Activated T-cell treated with anti-CD3 and anti-CD28 coated beads, Interleukin-2, amount 50 U/mL, for 24 hours (primary cell): ENCODE measurements around the gene RAD51B.
A peak's percentile ranks its signal among the peaks of the same experiment; 100 is the strongest.

Source experiments
- DNase-seq: peaks from one replicate; pipeline ENCODE4 v3.0.0-alpha.2; 2020
- H3K27ac Mint-ChIP-seq: 2 replicates; pipeline ENCODE4 v1.8.0; 2020; ENCODE audit warnings: mild to moderate bottlenecking, mixed read lengths
- H3K27me3 Mint-ChIP-seq: 2 replicates; pipeline ENCODE4 v1.8.0; 2020; ENCODE audit warnings: mixed read lengths
- H3K36me3 Mint-ChIP-seq: 2 replicates; pipeline ENCODE4 v1.8.0; 2020; ENCODE audit warnings: low read depth, mixed read lengths
- H3K4me1 Mint-ChIP-seq: 2 replicates; pipeline ENCODE4 v1.8.0; 2020; ENCODE audit warnings: low read depth, mixed read lengths
- H3K4me3 Mint-ChIP-seq: 2 replicates; pipeline ENCODE4 v1.8.0; 2020; ENCODE audit warnings: mild to moderate bottlenecking, moderate library complexity, mixed read lengths
- H3K9me3 Mint-ChIP-seq: 2 replicates; pipeline ENCODE4 v1.8.0; 2020; ENCODE audit warnings: mixed read lengths

RAD51B gene

DNA sequence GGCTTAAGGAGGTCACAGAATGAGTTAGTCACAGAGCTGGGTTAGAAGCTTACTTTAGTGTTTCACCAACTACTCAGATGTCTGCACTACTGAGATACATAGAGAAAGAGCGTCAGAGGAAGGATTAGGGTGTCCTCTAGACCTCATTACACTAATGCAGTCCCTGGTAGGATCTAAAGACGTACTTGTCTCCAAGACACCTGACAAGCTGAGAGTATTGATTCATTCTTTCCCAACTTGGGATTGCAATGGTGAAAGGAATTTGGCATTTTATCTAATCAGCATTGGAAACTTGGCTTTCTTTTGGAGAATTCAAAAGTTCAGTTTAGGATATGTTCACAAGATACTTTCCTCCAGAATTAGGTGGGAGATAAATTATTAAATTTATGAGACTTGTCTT is 571.2 kb downstream of the RAD51B start:
- Mint-ChIP-seq H3K36me3 (no peaks in the 10 kb centered on the region), H3K4me3 (no peak overlapping the region), H3K27me3 (no peaks in the 10 kb centered on the region), H3K4me1 (peaks cover 3% of the 10 kb centered on the region), H3K9me3 (no peaks in the 10 kb centered on the region), H3K27ac (no peak overlapping the region)
- DNase-seq, result no peak

DNA sequence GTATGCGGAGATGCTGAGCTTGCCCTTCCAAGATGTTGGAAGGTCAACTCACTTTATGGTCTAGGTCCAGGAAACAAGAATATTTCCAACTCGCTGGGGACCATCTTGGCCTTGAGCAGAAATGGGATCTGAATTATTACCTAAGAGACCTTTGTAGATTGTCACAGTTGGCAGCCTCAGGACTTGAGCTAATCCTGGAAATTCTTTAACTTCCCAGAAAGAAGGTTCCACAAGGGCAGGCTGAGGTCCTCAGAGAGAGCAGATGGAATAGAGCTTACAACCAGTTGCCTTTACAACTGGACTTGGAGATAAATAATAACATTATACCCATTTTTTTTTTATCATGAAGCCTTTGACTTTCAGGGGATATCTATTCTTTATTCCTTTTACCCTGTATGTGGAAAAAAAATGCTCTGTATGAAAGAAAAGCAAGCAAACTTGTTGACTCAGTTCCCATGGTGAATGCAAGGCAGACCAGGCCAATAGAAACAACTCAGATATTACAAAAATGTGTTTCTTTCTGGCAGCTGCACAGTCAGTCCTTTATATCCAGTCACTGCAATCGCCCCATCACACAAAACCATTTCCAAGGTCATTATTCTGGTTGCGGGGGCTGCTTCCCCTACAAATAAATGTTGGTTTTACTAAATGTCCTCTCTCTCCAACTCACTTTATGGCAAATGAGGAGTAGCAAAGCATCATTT is 571.9 kb downstream of the RAD51B start:
- H3K4me1 Mint-ChIP-seq, result peaks cover 6% of the 10 kb centered on the region
- H3K9me3 Mint-ChIP-seq, result no peaks in the 10 kb centered on the region
- no peak for DNase-seq
- H3K27me3 Mint-ChIP-seq, result no peaks in the 10 kb centered on the region
- H3K36me3 Mint-ChIP-seq, result no peaks in the 10 kb centered on the region
- H3K4me3 Mint-ChIP-seq, result no peak overlapping the region
- no peak overlapping the region for H3K27ac Mint-ChIP-seq

DNA sequence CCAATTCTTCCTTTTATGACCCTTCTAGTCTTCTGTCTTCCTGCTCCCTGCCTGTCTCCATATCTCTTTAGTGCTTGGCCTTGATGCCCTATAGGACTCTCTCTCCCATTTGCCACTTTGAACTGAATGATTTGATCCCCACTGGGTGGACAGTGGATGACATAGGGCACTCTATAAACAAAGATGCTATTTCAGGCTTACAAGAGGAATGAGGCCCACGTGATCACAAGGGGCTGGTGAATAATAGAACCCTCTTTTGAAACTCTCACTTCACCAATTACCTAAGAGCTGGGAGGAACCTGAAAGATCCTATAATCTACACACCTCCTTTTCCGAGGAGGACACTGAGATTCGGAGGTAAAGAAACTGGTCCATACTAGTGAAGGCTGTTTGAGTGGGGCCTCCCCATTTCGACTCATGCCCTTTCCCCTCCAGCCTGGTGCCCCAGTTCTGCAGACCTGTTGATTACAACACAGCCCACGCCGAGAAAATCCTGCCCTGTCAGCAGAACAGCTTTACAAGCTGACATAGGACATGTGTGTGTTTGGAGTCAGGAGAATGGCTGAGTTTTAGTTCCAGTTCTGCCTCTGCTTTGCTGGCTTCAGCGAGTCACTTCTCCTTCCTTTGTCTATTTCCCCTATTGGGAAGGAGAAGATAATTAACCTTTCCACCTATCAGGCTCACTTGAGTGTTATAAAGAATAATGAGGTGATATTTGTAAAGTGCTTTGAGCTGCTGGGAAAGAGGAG is 573.0 kb downstream of the RAD51B start:
- no peak for DNase-seq
- Mint-ChIP-seq H3K36me3 (no peaks in the 10 kb centered on the region), H3K4me1 (peaks cover 8% of the 10 kb centered on the region), H3K27me3 (no peaks in the 10 kb centered on the region), H3K27ac (no peak overlapping the region), H3K9me3 (no peaks in the 10 kb centered on the region), H3K4me3 (no peak overlapping the region)

DNA sequence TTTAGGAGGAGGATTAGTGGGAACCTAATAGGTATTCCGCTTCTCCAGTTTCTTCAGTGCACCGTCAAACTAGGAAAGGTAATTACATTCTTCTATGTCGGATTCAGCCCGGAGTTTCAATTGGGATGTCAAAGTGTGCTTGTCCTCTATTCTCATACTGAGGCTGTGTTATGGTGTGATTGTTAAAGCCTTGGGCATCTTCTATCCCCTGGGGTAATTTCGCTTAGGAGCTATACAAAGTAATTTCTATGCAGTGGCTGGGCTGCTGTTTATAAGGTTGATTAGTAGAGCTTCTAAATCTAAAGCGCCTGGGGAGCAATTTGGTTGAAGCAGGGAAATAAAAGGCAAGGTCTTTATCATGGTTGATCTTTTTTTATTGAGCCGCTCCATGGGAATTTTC is 573.7 kb downstream of the RAD51B start:
- H3K27me3 Mint-ChIP-seq, result no peaks in the 10 kb centered on the region
- no peak overlapping the region for H3K27ac Mint-ChIP-seq
- H3K9me3 Mint-ChIP-seq, result no peaks in the 10 kb centered on the region
- H3K4me3 Mint-ChIP-seq, result no peak overlapping the region
- H3K4me1 Mint-ChIP-seq, result peaks cover 8% of the 10 kb centered on the region
- no peaks in the 10 kb centered on the region for H3K36me3 Mint-ChIP-seq
- DNase-seq, result no peak

DNA sequence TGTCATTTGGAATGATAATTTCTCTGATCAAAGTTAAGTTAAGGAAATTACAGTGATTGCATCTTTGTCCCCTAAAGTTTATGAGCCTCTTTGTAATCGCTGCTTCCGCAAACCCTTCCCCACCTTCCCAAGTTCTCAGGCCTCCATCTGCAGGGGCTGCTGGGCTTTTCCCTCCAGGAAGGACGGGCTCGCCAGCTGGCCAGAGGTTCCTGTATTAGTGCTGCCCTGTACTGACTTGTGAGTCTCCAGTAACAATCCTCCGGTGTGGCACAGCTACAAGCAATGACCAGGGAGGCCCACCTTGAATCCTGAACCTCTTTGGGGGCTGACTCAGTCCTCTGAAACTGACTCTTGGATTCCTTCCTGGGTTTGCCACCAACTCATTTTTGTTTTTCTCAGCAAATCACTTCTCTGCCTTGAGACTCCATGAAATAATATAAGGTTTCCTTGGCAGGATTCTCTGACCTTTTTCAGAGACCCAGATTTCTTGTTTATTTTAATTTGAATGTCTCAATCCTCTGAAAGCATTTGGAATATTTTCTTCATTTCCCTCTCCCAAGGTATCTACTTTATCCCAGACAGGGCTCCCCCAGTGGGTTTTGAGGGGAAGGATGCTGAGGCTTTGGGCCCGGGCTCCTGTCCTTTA is 574.7 kb downstream of the RAD51B start:
- Mint-ChIP-seq H3K36me3 (no peaks in the 10 kb centered on the region), H3K9me3 (no peaks in the 10 kb centered on the region), H3K4me1 (peaks cover 8% of the 10 kb centered on the region), H3K4me3 (no peak overlapping the region), H3K27ac (no peak overlapping the region), H3K27me3 (no peaks in the 10 kb centered on the region)
- DNase-seq, result no peak

DNA sequence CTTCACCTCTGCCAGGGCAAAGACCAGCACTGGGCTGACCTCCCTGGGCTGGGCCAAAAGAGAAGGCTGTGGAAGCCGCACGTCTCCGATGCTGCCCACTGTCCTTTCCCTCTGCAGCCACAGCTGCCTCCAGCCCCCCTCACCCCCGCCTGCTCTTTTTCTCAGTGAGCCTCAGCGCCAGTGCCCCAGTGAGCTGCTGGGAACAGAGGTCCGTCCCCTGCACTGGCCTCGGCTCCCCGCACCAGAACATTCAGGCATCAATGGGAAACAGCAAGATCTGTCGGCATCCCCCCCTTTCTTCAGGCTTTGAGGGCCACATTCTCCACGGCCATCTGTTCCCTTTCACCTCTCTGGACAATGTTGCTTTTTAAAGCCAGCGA is 575.2 kb downstream of the RAD51B start:
- no peak for DNase-seq
- Mint-ChIP-seq H3K4me3 (no peak overlapping the region), H3K27ac (no peak overlapping the region), H3K9me3 (no peaks in the 10 kb centered on the region), H3K27me3 (no peaks in the 10 kb centered on the region), H3K4me1 (peaks cover 8% of the 10 kb centered on the region), H3K36me3 (no peaks in the 10 kb centered on the region)

DNA sequence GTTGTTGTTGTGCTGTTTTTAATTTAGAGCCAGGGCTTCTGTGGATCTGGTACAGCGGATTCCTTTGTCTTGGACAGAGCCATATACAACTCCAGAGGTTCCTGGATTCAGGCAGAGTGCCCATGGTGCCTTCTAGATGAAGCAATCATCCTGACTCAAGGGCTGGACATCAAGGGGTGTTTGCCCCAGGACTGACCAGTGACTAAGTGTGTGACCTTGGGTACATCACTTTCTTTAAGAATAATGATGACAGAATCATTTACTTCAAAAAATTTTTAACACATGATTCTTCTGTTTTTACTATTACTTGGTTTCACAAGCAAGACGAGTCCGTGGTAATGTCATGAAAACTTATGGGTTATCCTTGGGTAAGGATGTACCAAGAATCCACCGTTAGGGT is 576.0 kb downstream of the RAD51B start:
- Mint-ChIP-seq H3K27ac (no peak overlapping the region), H3K36me3 (no peaks in the 10 kb centered on the region), H3K4me1 (peaks cover 14% of the 10 kb centered on the region), H3K27me3 (no peaks in the 10 kb centered on the region), H3K9me3 (no peaks in the 10 kb centered on the region), H3K4me3 (no peak overlapping the region)
- DNase-seq, result no peak

DNA sequence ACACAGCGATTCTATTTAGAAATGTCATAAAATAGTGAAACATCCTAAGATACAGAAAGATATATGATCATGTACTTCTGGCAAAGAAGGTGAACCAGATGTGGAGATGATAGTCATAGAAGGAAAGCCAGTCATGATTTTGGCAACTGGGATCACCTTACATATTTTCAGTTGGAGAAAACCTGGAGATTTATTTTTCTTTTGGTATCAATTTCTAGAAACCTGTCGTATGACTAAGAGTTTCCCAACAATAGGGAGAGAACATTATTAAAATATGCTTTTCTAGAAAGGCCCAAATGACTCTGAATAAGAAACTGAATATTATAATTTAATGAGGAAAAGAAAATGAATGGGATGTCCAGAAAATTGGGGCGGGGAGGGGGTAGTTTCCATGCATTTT is 576.9 kb downstream of the RAD51B start:
- Mint-ChIP-seq H3K4me3 (no peak overlapping the region), H3K4me1 (peaks cover 16% of the 10 kb centered on the region), H3K36me3 (no peaks in the 10 kb centered on the region), H3K9me3 (no peaks in the 10 kb centered on the region), H3K27me3 (no peaks in the 10 kb centered on the region), H3K27ac (no peak overlapping the region)
- no peak for DNase-seq

DNA sequence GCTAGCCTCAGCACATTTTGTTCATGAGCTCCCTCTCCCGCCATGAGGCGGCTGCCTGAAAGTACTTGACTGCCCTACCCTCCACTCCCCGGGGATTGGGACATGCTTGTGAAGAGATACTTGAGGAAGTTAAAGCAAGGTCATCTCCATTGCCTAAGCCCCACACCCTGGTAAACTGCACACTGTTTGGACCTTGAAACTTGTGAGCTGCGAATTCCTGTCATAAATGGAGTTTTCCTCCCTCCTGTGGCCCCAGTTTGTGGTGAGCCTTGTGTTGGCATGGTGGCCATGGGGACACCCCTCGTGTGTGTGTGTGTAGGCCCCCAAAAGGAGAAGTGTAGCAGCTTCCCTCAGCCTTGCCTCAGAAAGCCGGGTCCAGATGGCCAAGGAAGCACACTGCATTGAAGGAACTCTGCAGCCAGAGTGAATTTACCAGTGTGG is 577.8 kb downstream of the RAD51B start:
- H3K9me3 Mint-ChIP-seq, result no peaks in the 10 kb centered on the region
- H3K36me3 Mint-ChIP-seq, result no peaks in the 10 kb centered on the region
- no peak for DNase-seq
- H3K4me1 Mint-ChIP-seq, result peaks cover 20% of the 10 kb centered on the region
- H3K27me3 Mint-ChIP-seq, result no peaks in the 10 kb centered on the region
- H3K4me3 Mint-ChIP-seq, result no peak overlapping the region
- no peak overlapping the region for H3K27ac Mint-ChIP-seq

DNA sequence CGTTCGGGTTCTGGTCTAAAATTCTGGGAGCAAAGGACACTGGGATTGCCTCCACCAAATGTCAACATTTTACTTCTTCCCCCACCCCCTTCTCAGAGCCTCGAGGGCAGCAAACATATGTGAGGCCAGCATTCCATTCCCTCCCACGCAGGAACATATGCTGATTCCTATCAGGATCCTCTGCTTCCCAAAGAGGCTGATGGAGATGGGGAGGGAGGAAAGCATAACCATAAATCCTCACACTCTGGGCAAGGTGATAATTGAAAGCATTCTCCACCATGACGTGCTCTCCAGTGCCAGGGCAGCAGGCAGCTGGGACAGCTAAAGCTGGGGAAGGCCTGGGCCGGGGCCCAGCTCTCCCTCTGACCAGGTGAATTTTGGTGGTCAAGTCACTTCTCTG is 578.2 kb downstream of the RAD51B start:
- H3K27ac Mint-ChIP-seq, result no peak overlapping the region
- H3K9me3 Mint-ChIP-seq, result no peaks in the 10 kb centered on the region
- DNase-seq, result no peak
- no peaks in the 10 kb centered on the region for H3K27me3 Mint-ChIP-seq
- H3K4me1 Mint-ChIP-seq, result peaks cover 21% of the 10 kb centered on the region
- H3K4me3 Mint-ChIP-seq, result no peak overlapping the region
- no peaks in the 10 kb centered on the region for H3K36me3 Mint-ChIP-seq

DNA sequence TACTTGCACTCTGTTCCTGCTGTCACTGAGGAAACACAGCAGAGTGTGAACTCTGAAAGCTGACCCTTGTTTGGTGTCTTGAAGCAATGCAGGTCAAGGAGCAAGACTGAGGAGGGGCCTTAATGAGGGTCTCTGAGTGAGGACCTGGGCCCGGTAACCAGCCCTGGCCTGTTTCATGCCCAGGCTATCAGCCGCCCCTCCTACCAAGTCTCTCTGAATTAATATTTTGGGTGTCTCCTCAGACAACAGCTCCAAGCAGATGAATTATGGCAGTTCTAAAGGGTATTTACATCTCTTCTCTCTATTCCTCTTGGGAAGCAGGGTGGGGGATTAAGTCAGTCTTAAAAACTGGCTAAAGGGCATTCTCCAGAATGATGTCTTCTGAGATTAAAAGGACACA is 578.8 kb downstream of the RAD51B start:
- Mint-ChIP-seq H3K4me3 (no peak overlapping the region), H3K36me3 (no peaks in the 10 kb centered on the region), H3K27ac (no peak overlapping the region), H3K27me3 (no peaks in the 10 kb centered on the region), H3K9me3 (no peaks in the 10 kb centered on the region), H3K4me1 (peaks cover 23% of the 10 kb centered on the region)
- DNase-seq, result no peak

DNA sequence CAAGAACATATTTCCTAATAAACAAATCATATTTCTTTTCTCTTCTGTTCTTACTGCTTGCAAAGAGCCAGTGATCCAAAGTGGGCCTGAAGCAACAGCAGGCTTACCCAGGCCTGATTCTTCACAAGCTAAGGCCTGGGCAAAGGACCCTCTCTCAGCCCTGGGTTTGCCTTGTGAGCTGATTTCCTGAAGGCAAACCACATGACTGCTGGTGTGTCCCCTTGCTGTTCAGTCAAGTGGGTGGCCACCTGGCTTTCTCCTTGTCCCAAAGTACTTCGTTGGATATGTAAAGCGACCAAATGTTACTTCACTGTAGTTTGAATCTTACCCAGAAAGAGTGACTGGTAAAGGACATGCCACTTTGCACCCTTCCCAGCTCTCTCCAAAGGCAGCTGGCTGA is 580.4 kb downstream of the RAD51B start:
- Mint-ChIP-seq H3K4me3 (no peak overlapping the region), H3K36me3 (no peaks in the 10 kb centered on the region), H3K27me3 (no peaks in the 10 kb centered on the region), H3K9me3 (no peaks in the 10 kb centered on the region), H3K4me1 (peaks cover 39% of the 10 kb centered on the region), H3K27ac (no peak overlapping the region)
- no peak for DNase-seq

DNA sequence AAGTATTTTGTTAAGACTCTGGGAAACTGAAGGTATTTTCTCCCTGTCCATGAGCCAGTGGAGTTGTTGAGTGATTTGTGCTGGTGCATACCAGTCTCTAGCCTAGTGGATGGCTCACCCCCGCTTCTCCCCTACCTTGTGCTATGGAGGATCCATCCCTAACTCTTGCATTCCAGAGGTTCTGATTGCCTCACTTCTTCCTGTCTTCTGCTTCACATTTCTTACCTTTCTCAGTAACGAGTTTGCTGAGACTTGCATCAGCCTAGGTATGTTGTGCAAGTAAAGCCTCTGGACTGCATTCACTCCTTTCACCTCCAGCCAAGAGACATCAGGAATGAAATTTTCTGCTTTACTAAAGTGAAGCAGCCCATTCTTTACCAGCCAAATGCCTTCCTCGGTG is 581.7 kb downstream of the RAD51B start:
- Mint-ChIP-seq H3K27ac (no peak overlapping the region), H3K4me1 (peaks cover 41% of the 10 kb centered on the region), H3K27me3 (no peaks in the 10 kb centered on the region), H3K9me3 (no peaks in the 10 kb centered on the region), H3K4me3 (no peak overlapping the region), H3K36me3 (no peaks in the 10 kb centered on the region)
- DNase-seq, result no peak

DNA sequence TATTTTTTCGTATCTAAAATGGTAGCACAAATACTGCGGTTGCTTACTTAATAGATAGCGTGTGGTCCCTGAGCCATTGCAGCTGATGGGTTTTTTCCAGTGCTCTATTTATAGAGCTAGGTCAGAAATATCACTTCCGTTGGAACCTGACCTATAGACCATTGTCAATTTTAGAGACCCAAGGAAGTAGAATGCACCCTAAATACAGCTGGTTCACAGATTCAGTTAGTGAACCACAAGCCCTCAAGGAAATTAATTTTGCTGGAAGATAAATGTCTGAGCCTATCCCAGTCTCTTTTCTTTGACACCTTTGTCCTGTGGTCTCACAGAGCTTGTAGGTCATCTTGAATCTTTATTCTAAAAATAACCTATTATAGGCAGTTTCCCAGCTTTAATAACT is 582.3 kb downstream of the RAD51B start:
- Mint-ChIP-seq H3K4me1 (peaks cover 40% of the 10 kb centered on the region), H3K27ac (peak overlapping the region; percentile 1), H3K27me3 (no peaks in the 10 kb centered on the region), H3K4me3 (no peak overlapping the region), H3K36me3 (no peaks in the 10 kb centered on the region), H3K9me3 (no peaks in the 10 kb centered on the region)
- DNase-seq, result no peak

DNA sequence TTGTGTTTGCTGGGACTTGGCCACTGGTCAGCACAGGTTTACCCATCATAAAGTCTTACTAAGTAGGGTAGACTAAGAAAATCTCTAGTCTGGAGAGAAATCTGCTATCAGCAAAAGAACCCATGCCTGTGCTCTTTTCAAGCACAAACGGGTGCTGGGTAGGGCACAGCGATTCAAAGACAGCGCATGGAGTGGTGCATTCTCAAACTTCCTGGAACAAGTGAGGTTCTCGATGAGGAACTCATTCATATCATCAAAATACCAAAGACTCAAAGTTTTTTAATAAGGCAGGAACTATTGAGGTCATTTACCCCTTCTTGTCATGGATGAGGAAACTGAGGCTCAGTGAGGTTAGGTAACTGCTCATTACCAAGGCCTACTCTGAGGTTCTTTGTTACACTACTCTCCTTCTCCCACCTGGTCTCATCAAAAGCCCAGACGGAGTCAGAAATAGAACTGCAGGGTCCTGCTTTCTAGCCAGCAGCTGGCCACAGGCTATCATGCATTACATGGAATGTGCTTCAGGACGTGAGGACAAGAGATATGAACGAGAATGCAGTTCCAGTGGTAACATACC is 583.0 kb downstream of the RAD51B start:
- no peak overlapping the region for H3K4me3 Mint-ChIP-seq
- H3K4me1 Mint-ChIP-seq, result peaks cover 41% of the 10 kb centered on the region
- H3K27me3 Mint-ChIP-seq, result no peaks in the 10 kb centered on the region

More for the DNA sequence above, 583.0 kb downstream of the RAD51B start:
- Mint-ChIP-seq H3K36me3 (no peaks in the 10 kb centered on the region), H3K9me3 (no peaks in the 10 kb centered on the region), H3K27ac (peak overlapping the region; percentile 1)
- no peak for DNase-seq
